HCT116 (cell line): ENCODE results near the gene HK2. TPM values are rescaled to one million over a fixed set of nuclear protein-coding genes. Genes with fewer than 3 reads are reported as not detected.

Source experiments
- ATAC-seq: fragments of 200-7000 bp; cut with Tn5 transposase; 2 replicates; pipeline ENCODE4 v1.9.1; 2020; ENCODE audit warnings: mild to moderate bottlenecking, moderate library complexity
- BruUV-seq: library from RNA; stranded (reverse); fragments of 400-500 nt; replicated peaks from 2 replicates; lab custom pipeline; 2021; lab: Mats Ljungman, UMichigan
- CTCF ChIA-PET: fragments of 300-600 bp; sonication (Branson Sonifier 250); formaldehyde crosslinking; loops from one replicate; lab custom pipeline; 2021; ENCODE audit warnings: antibody characterized with exemption; lab: Charles Lee
- POLR2A ChIA-PET: fragments of 300-600, 350-600 bp; sonication (Branson Sonifier 250); formaldehyde crosslinking; loops from one replicate; lab custom pipeline; 2021; ENCODE audit warnings: antibody characterized with exemption; lab: Charles Lee
- RAD21 ChIA-PET, 2 experiments: fragments of 300-600 bp; sonication (Branson Sonifier 250); formaldehyde crosslinking; loops; one replicate each; lab custom pipeline; 2023; ENCODE audit warnings: low total read pairs in 2 of 2; ENCODE audit not compliant: uncharacterized antibody in 2 of 2, unreplicated experiment in 2 of 2, low non-redundant PET in 1 of 2; lab: Charles Lee
- DNase-seq: peaks from one replicate; pipeline ENCODE4 v3.0.0-alpha.2; 2010; ENCODE audit warnings: low read depth, low spot score
- H2AFZ ChIP-seq: fragments of 200-600 bp; shearing (Covaris generic), sonication (generic); 2 replicates; pipeline ENCODE4 v1.6.1; 2017; ENCODE audit warnings: low read depth, mixed run types, mixed read lengths, antibody characterized with exemption, low read length; ENCODE audit not compliant: poor library complexity, severe bottlenecking
- H3K27ac ChIP-seq: 2 replicates; pipeline ENCODE4 v1.5.1; 2012; ENCODE audit warnings: low read depth, low read length
- H3K27me3 ChIP-seq: fragments of 200-600 bp; sonication (generic); 2 replicates; pipeline ENCODE4 v1.6.1; 2016; ENCODE audit warnings: mixed run types, low read length, mixed read lengths; ENCODE audit not compliant: insufficient read depth
- H3K36me3 ChIP-seq, 2 experiments: fragments of 200-500 bp in 1 of 2; fragments of 200-600 bp in 1 of 2; sonication (Bioruptor generic) in 1 of 2; sonication (generic) in 1 of 2; 2 replicates each; pipeline versions ENCODE4 v1.5.1 to v1.6.1; 2014 to 2016; ENCODE audit warnings: low read length in 2 of 2, inconsistent platforms in 1 of 2, mixed read lengths in 1 of 2, mixed run types in 1 of 2; ENCODE audit not compliant: insufficient read depth in 2 of 2, control insufficient read depth in 1 of 2
- H3K4me1 ChIP-seq, 2 experiments: fragments of 200-600 bp in 1 of 2; sonication (generic) in 1 of 2; 2 replicates each; pipeline versions ENCODE4 v1.5.1 to v1.6.1; 2012 to 2017; ENCODE audit warnings: low read length in 2 of 2, inconsistent platforms in 1 of 2, mild to moderate bottlenecking in 1 of 2, mixed read lengths in 1 of 2, mixed run types in 1 of 2, moderate library complexity in 1 of 2; ENCODE audit not compliant: insufficient read depth in 2 of 2, control insufficient read depth in 1 of 2
- H3K4me2 ChIP-seq: fragments of 200-600 bp; sonication (generic); 2 replicates; pipeline ENCODE4 v1.6.1; 2017; ENCODE audit warnings: mixed run types, low read length, mixed read lengths
- H3K4me3 ChIP-seq, 2 experiments: fragments of 200-600 bp in 1 of 2; sonication (generic) in 1 of 2; replicated peaks in 1 of 2; 2 replicates each; pipeline ENCODE4 v1.5.1; 2011 to 2016; ENCODE audit warnings: low read length in 2 of 2, control low read depth in 1 of 2, low read depth in 1 of 2, mild to moderate bottlenecking in 1 of 2, mixed read lengths in 1 of 2, mixed run types in 1 of 2
- H3K79me2 ChIP-seq: fragments of 200-600 bp; sonication (generic); 2 replicates; pipeline ENCODE4 v1.6.1; 2017; ENCODE audit warnings: mild to moderate bottlenecking, mixed run types, low read length, moderate library complexity, mixed read lengths; ENCODE audit not compliant: insufficient read depth
- H3K9ac ChIP-seq: fragments of 200-600 bp; sonication (generic); 2 replicates; pipeline ENCODE4 v1.6.1; 2016; ENCODE audit warnings: low read length, mixed read lengths
- H3K9me2 ChIP-seq: fragments of 200-600 bp; sonication (generic), shearing (Covaris generic); 2 replicates; pipeline ENCODE4 v1.6.1; 2017; ENCODE audit warnings: mixed run types, mild to moderate bottlenecking, moderate library complexity; ENCODE audit not compliant: insufficient read depth
- H3K9me3 ChIP-seq, 2 experiments: fragments of 200-500 bp in 1 of 2; fragments of 200-600 bp in 1 of 2; sonication (Bioruptor generic) in 1 of 2; sonication (generic) in 1 of 2; 2 replicates each; pipeline ENCODE4 v1.6.1; 2014 to 2017; ENCODE audit warnings: low read length in 2 of 2, mixed read lengths in 2 of 2, inconsistent platforms in 1 of 2, low read depth in 1 of 2, mild to moderate bottlenecking in 1 of 2, mixed run types in 1 of 2, moderate library complexity in 1 of 2; ENCODE audit not compliant: control insufficient read depth in 1 of 2, insufficient read depth in 1 of 2
- H4K20me1 ChIP-seq: fragments of 200-600 bp; sonication (generic), shearing (Covaris generic); 2 replicates; pipeline ENCODE4 v1.6.1; 2017; ENCODE audit warnings: mixed run types, mild to moderate bottlenecking, moderate library complexity; ENCODE audit not compliant: insufficient read depth
- ATF3 ChIP-seq: IDR thresholded peaks from 2 replicates; pipeline ENCODE4 v1.6.1; 2012
- CTCF ChIP-seq, 3 experiments: fragments of 200-600 bp in 1 of 3; sonication (generic) in 1 of 3; IDR thresholded peaks in 2 of 3; conservative IDR thresholded peaks in 1 of 3; 2 replicates each; pipeline ENCODE4 v1.5.1; 2012 to 2017; ENCODE audit warnings: low read depth in 2 of 3, low read length in 2 of 3, antibody characterized with exemption in 1 of 3, borderline replicate concordance in 1 of 3, control low read depth in 1 of 3, mild to moderate bottlenecking in 1 of 3, mixed read lengths in 1 of 3, mixed run types in 1 of 3, moderate library complexity in 1 of 3; ENCODE audit not compliant: insufficient read depth in 1 of 3
- EGR1 ChIP-seq: IDR thresholded peaks from 2 replicates; pipeline ENCODE4 v1.6.1; 2012; ENCODE audit warnings: low read depth
- EZH2 ChIP-seq: fragments of 200-600 bp; sonication (generic); IDR thresholded peaks from 2 replicates; pipeline ENCODE4 v1.6.1; 2017; ENCODE audit warnings: antibody characterized with exemption, mixed run types
- EZH2phosphoT487 ChIP-seq: fragments of 200-600 bp; IDR thresholded peaks from 2 replicates; pipeline ENCODE4 v1.6.1; 2018; ENCODE audit warnings: antibody characterized with exemption, borderline replicate concordance
- JUND ChIP-seq: IDR thresholded peaks from 2 replicates; pipeline ENCODE4 v1.6.1; 2012
- MAX ChIP-seq: IDR thresholded peaks from 2 replicates; pipeline ENCODE4 v1.6.1; 2012
- POLR2A ChIP-seq: IDR thresholded peaks from 2 replicates; pipeline ENCODE4 v1.7.0; 2011; ENCODE audit warnings: borderline replicate concordance; ENCODE audit not compliant: insufficient read depth, insufficient read length; ENCODE audit errors: extremely low read depth
- RAD21 ChIP-seq: IDR thresholded peaks from 2 replicates; pipeline ENCODE4 v1.6.1; 2012; ENCODE audit warnings: low read depth, mild to moderate bottlenecking
- YY1 ChIP-seq: IDR thresholded peaks from 2 replicates; pipeline ENCODE4 v1.6.1; 2011; ENCODE audit warnings: low read length, low read depth, moderate library complexity, mild to moderate bottlenecking; ENCODE audit not compliant: insufficient replicate concordance; ENCODE audit errors: extremely low read depth
- ZBTB33 ChIP-seq: IDR thresholded peaks from 2 replicates; pipeline ENCODE4 v1.6.1; 2011; ENCODE audit warnings: mild to moderate bottlenecking, low read length, moderate library complexity; ENCODE audit not compliant: insufficient replicate concordance; ENCODE audit errors: extremely low read depth
- ZFX ChIP-seq: fragments of 450-650 bp; IDR thresholded peaks from 2 replicates; pipeline ENCODE4 v1.6.1; 2017
- intact Hi-C: fragments of 100-400 bp; cut with micrococcal nuclease; formaldehyde crosslinking; loops from 2 replicates; pipeline ENCODE4 v1.10.0; 2022
- total RNA-seq: library from RNA; stranded (reverse); gene quantifications from one replicate; pipeline ENCODE4 v1.2.1, GENCODE V29; 2021; ENCODE audit not compliant: unreplicated experiment

Gene HK2
- total RNA-seq, 1 experiment from 2014 or later: 42.5 TPM

- Histone ChIP-seq H3K27me3 (no peaks in the 10 kb centered on the region), H3K4me1 (peaks cover 12 to 38% of the 10 kb centered on the region in 2 experiments), H4K20me1 (peaks cover 3% of the 10 kb centered on the region; the same call in 1 of the 2 replicates), H3K9ac (no peak overlapping the region), H3K9me3 (no peaks in the 10 kb centered on the region), H3K9me2 (no peaks in the 10 kb centered on the region), H3K27ac (no peak overlapping the region), H3K36me3 (peaks cover 4 to 6% of the 10 kb centered on the region in 2 experiments; a peak in 3 of 4 replicates), H3K4me2 (no peak overlapping the region), H2AFZ (no peak overlapping the region), H3K4me3 (no peak overlapping the region), H3K79me2 (peaks cover 86% of the 10 kb centered on the region)
- POLR2A ChIA-PET: no interaction called here
- CTCF ChIA-PET: no interaction called here
- no TSS peak for BruUV-seq
- DNase-seq (no peak), ATAC-seq (no peak)
- RAD21 ChIA-PET: no interaction called here
- intact Hi-C loops: no loop called here
- TF ChIP-seq EGR1 (no peak), JUND (no peak), ATF3 (no peak), ZFX (no peak), YY1 (no peak), CTCF (IDR thresholded peaks at IDR 0.05 in 2 of 3, conservative IDR thresholded peaks at IDR 0.05 in 1 of 3; ENCODE audit: borderline replicate concordance in 1 of 3, insufficient read depth in 1 of 3, low read depth in 2 of 3, low read length in 2 of 3) (no peak)
- TF ChIP-seq, all 23 proteins: peak for 0
These were observed 16.7 kb downstream of the HK2 start for GRCh38 chr2:74850496-74851190.

GRCh38 chr2:74851191-74851566, 17.3 kb downstream of the HK2 start:
- ATAC-seq (no peak), DNase-seq (no peak)
- H4K20me1 ChIP-seq: peaks cover 3% of the 10 kb centered on the region; the same call in 1 of the 2 replicates
- no peaks in the 10 kb centered on the region for H3K9me2 ChIP-seq
- H3K4me2 ChIP-seq: no peak overlapping the region
- H3K9ac ChIP-seq: no peak overlapping the region
- peaks cover 4 to 11% of the 10 kb centered on the region in 2 experiments; a peak in 2 of 4 replicates for H3K36me3 ChIP-seq
- no TSS peak for BruUV-seq
- intact Hi-C loops: no loop called here
- no peak overlapping the region for H3K27ac ChIP-seq
- ChIA-PET CTCF (no interaction called here), POLR2A (no interaction called here), RAD21 (no interaction called here)
- peaks cover 84% of the 10 kb centered on the region for H3K79me2 ChIP-seq
- H3K4me1 ChIP-seq: peaks cover 6 to 32% of the 10 kb centered on the region in 2 experiments
- H3K9me3 ChIP-seq: no peaks in the 10 kb centered on the region
- no peak overlapping the region for H2AFZ ChIP-seq
- H3K4me3 ChIP-seq: no peak overlapping the region
- TF ChIP-seq RAD21 (no peak), POLR2A (no peak), MAX (no peak), ZBTB33 (no peak), EZH2phosphoT487 (no peak), EZH2 (no peak), ATF3 (no peak)
- TF ChIP-seq, all 23 proteins: peak for 0
- H3K27me3 ChIP-seq: no peaks in the 10 kb centered on the region
